ENCODE results near the gene FAM25G.
"Not testable (repeated sequence)": the region's sequence is repeated elsewhere in the genome, so short reads cannot be mapped to it uniquely, and the experiment has no call there.

The FAM25G gene

GRCh38 chr10:47491600-47491999, at the start of gene FAM25G:
Gene FAM25G, minus strand, starts transcription at chr10:47491700. Its CDS starts 26 bp downstream, at chr10:47491674.
- not testable (repeated sequence) for DNase-seq

DNA sequence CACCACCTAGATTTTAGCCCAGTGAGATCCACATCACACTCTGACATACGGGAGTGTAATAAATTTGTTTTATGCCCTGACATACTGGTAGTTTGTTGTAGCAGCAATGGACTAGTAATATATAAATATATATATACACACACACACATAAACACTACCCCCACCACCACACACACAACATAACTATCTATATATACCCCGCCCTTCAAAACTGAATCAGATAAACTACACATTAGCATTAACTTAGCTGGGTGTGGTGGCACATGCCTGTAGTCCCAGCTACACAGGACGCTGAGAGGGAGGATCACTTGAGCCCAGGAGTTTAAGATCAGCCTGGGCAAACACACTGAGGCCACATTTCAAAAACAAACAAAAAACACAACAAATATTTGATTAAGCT, 44.9 kb upstream of the FAM25G start:
- DNase-seq = not testable (repeated sequence)

GRCh38 chr10:47523475-47523874, 32.0 kb upstream of the FAM25G start, which contains the start of gene AGAP9:
Gene AGAP9, minus strand, starts transcription at chr10:47523638. Its CDS starts 112 bp downstream, at chr10:47523526.
- DNase-seq = not testable (repeated sequence)

- not testable (repeated sequence) for DNase-seq
These were observed 10.8 kb upstream of the FAM25G start for GRCh38 chr10:47502313-47502712.

GRCh38 chr10:47494226-47494625, 2.7 kb upstream of the FAM25G start:
- not testable (repeated sequence) for DNase-seq

DNA sequence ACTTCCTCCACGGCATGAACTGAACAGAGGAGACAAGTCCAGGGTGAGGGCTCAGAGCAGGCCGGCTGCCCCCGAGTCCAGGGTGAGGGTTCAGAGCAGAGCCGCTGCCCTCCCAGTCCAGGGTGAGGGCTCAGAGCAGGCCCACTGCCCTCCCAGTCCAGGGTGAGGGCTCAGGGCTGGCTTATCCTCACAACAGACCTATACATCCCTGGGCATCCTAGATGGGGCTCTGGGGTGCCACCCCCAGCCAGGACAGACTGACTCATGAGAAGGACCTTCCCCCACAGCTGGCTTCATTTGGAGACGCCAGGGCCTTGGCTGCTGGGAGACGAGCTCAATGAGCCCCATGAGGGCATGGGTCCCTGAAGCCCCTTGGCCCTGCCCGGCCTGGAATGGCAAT, 1.9 kb downstream of the FAM25G start:
- DNase-seq = not testable (repeated sequence)

DNA sequence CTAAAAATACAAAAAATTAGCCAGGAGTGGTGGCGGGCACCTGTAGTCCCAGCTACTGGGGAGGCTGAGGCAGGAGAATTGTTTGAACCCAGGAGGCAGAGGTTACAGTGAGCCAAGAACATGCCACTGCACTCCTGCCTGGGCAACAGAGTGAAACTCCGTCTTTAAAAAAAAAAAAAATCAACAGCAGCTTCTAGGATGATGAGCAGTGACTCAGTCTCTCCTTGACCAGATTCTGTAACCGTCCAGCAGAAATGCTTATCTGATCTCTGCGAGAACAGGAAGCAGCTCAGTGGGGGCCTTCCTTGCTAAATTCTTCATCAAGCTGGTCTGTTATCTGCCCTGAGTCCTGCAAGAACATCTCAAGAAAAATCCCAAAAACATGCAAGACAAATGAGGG, 5.6 kb downstream of the FAM25G start:
- DNase-seq = not testable (repeated sequence)

GRCh38 chr10:47484786-47485185, 6.7 kb downstream of the FAM25G start:
- not testable (repeated sequence) for DNase-seq

GRCh38 chr10:47483923-47484322, 7.6 kb downstream of the FAM25G start, which contains the start of gene ANXA8:
Gene ANXA8, minus strand, starts transcription at chr10:47484115. Its CDS starts 182 bp downstream, at chr10:47483933.
- not testable (repeated sequence) for DNase-seq

GRCh38 chr10:47482367-47482766, 9.1 kb downstream of the FAM25G start:
- DNase-seq = not testable (repeated sequence)

GRCh38 chr10:47481768-47482181, 9.7 kb downstream of the FAM25G start:
- not testable (repeated sequence) for DNase-seq

DNA sequence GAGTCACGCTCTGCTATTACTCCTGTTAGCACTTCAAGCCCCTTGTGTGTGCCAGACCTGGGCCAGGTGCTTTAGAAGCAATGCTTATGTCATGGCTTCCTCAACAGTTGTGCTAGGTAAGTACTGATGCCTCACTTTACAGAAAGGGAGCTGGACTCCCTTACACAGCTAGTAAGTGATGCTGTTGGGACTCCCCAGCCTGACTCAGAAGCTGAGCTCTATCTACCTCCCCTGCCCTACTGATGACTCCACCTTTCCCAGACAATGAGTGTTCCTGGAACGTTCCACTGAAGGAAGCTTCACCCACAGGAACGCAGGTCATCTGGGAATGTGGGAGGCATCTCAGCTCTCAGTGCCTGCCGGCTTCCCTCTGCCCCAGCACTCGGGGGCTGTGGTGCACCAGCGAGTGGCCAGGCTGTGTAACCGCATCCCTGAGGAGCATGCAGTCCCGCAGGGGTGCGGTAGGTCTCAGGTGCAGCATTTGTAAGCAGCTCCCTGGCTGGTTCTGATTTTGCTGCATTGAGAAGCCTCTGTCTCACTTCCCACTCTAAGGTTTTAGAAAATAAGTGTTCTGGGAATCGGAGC, 10.2 kb downstream of the FAM25G start:
- DNase-seq = not testable (repeated sequence)

DNA sequence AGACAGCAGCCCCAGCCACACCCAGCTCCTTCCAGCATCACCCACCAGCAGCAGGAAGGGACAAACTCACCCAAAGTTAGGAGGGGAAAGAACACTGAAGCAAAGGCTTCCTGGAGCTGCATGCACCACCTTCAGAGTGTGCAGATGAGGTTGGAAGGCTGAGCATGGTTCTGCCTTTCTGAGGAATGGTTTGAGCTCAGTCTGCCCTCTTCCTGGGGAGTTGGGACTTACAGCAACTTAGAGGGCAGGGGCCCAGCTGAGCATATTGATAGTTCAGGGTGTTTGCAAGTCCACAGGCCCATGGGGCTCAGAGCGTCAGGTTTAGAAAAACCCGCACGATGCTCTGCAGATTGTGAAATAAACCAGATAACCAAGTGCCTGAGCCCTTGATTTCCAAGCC, 11.4 kb downstream of the FAM25G start:
- DNase-seq = not testable (repeated sequence)

- not testable (repeated sequence) for DNase-seq
These were observed 13.4 kb downstream of the FAM25G start for GRCh38 chr10:47478114-47478513.

- DNase-seq = not testable (repeated sequence)
These were observed 14.4 kb downstream of the FAM25G start for GRCh38 chr10:47477078-47477477.

DNA sequence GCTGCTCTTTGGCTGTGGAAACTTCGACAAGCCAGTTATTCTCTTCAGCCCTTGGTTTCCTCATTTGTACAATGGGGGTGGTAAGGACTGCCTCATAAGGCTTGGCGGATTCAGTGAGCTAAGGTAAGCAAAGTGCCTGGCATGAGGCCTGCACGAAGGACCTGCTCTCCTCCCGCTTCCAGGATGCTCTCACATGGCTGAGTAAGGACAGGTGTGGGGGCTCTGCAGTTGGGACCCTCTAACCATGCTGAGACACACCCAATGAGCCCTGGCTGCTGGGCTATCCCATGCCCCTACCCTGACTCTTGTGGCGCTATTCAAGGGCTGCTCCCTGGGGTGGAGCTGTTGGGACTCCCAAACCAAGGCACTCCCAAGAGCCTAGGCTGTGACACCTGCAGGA, 16.4 kb downstream of the FAM25G start:
- DNase-seq = not testable (repeated sequence)

DNA sequence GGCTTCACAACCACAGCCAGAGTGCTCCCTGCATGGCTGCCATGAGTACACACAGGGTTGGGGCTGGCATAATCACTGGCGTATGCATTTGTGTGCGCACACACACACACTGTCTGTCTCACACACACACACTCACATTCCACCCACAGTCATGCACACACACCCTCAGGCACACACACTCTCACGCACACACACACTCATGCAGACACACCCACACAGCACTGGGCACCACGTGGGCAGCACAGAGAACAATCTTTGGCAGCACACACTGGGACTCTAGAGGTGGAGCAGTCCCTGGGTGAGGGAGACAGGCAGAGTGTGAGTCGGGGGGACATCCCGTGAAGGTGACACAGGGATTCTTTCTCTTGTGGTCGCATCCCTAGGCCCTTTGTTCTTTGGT, 18.0 kb downstream of the FAM25G start:
- DNase-seq = not testable (repeated sequence)

GRCh38 chr10:47472647-47473046, 18.9 kb downstream of the FAM25G start:
- DNase-seq = not testable (repeated sequence)

- not testable (repeated sequence) for DNase-seq
These were observed 19.4 kb downstream of the FAM25G start for GRCh38 chr10:47472072-47472471.

DNA sequence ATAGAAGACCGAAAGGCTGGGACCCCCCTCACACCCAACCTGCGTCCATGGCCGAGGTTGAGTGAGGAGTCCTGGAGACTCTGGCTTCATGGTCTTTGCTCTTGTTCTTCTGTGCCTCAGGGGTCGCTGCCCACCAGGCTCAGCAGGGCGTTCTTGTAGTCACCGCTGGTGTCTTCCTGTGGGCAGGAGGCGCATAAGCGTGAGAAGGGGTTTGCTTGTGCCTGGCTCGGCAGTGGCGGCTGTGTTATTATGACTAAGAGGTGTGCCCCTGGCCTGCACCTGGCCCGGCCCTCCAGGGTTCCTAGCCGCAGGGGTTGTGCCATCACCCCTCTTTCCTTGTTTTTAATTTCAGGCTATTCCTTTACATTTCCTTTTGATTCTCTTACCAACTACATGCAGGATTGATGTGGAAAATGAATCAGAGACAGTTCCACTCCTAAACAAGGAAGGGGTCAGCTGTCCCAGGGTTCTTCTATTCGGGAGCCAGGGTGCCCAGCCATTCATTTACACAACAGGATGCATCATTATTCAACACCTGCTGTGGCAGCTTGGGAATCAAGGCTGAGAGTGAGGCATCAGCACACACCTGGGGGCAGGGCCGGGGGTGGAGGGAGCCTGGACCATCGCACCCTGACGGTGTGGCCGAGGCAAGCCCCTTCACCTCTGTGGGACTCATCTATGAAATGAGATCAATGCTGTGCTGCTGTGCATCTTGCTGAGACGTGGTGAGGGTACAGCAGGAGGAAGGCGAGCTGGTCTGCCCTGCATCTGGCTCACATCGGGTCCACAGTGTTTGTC, 22.6 kb downstream of the FAM25G start:
- not testable (repeated sequence) for DNase-seq

GRCh38 chr10:47467957-47468356, 23.5 kb downstream of the FAM25G start:
- not testable (repeated sequence) for DNase-seq

GRCh38 chr10:47467458-47467857, 24.0 kb downstream of the FAM25G start:
- not testable (repeated sequence) for DNase-seq

GRCh38 chr10:47465216-47465917, 26.1 kb downstream of the FAM25G start:
- not testable (repeated sequence) for DNase-seq

Measured in CD4-positive, alpha-beta T cell treated with Interferon alpha-2 for 1 hour (primary cell).